Caco-2 (cell line): Measurements from ENCODE around the gene SLC46A1. TPM values are rescaled to one million over a fixed set of nuclear protein-coding genes. Genes with fewer than 3 reads are reported as not detected.

Source experiments
- BruUV-seq: library from RNA; stranded (reverse); fragments of 400-500 nt; replicated peaks from 2 replicates; lab custom pipeline; 2021; lab: Mats Ljungman, UMichigan
- CTCF ChIA-PET: fragments of 300-600 bp; sonication (Branson Sonifier 250); formaldehyde crosslinking; loops from one replicate; lab custom pipeline; 2022; ENCODE audit warnings: antibody characterized with exemption; lab: Charles Lee
- POLR2A ChIA-PET: fragments of 300-600 bp; sonication (Branson Sonifier 250); formaldehyde crosslinking; loops from one replicate; lab custom pipeline; 2022; ENCODE audit warnings: antibody characterized with exemption; lab: Charles Lee
- DNase-seq, 2 experiments: peaks; one replicate each; pipeline versions ENCODE4 v3.0.0 to v3.0.0-alpha.2; 2020 to 2022
- H3K27me3 ChIP-seq: replicated peaks from 2 replicates; pipeline ENCODE4 v1.6.0; 2011; ENCODE audit warnings: low read length; ENCODE audit not compliant: control insufficient read depth, insufficient read depth
- H3K36me3 ChIP-seq: 2 replicates; pipeline ENCODE4 v1.5.1; 2011; ENCODE audit warnings: low read length; ENCODE audit not compliant: control insufficient read depth, insufficient read depth
- H3K4me1 ChIP-seq: fragments of 250-450 bp; sonication (Bioruptor Pico); 2 replicates; pipeline ENCODE4 v1.5.1; 2020; ENCODE audit warnings: mild to moderate bottlenecking
- H3K4me3 ChIP-seq: 2 replicates; pipeline ENCODE4 v1.5.1; 2011; ENCODE audit warnings: low read depth, mild to moderate bottlenecking, control low read depth, low read length
- H3K9me3 ChIP-seq: fragments of 250-450 bp; sonication (Bioruptor Pico); 2 replicates; pipeline ENCODE4 v1.5.1; 2020; ENCODE audit warnings: mild to moderate bottlenecking, moderate library complexity
- H3K27ac Mint-ChIP-seq: one replicate; pipeline ENCODE4 v1.8.0; 2022; ENCODE audit warnings: mixed read lengths; ENCODE audit not compliant: unreplicated experiment
- H3K27me3 Mint-ChIP-seq: one replicate; pipeline ENCODE4 v1.8.0; 2022; ENCODE audit warnings: mixed read lengths; ENCODE audit not compliant: insufficient read depth, unreplicated experiment
- H3K36me3 Mint-ChIP-seq: one replicate; pipeline ENCODE4 v1.8.0; 2022; ENCODE audit warnings: mild to moderate bottlenecking, mixed read lengths; ENCODE audit not compliant: insufficient read depth, unreplicated experiment
- H3K4me1 Mint-ChIP-seq: one replicate; pipeline ENCODE4 v1.8.0; 2022; ENCODE audit warnings: low read depth, mixed read lengths; ENCODE audit not compliant: unreplicated experiment
- H3K4me3 Mint-ChIP-seq: one replicate; pipeline ENCODE4 v1.8.0; 2022; ENCODE audit warnings: mild to moderate bottlenecking, moderate library complexity, mixed read lengths; ENCODE audit not compliant: unreplicated experiment
- H3K9me3 Mint-ChIP-seq: one replicate; pipeline ENCODE4 v1.8.0; 2022; ENCODE audit warnings: mixed read lengths; ENCODE audit not compliant: unreplicated experiment
- intact Hi-C: fragments of 100-400 bp; cut with micrococcal nuclease; formaldehyde crosslinking; loops from one replicate; pipeline ENCODE4 v1.10.0; 2022; ENCODE audit not compliant: unreplicated experiment
- total RNA-seq: library from RNA; stranded (reverse); gene quantifications from 2 replicates; pipeline ENCODE4 v1.2.3, GENCODE V29; 2022
- TF ChIP-seq, protein P1 (sequence below), 2 experiments: fragments of 200-600 bp in 1 of 2; IDR thresholded peaks; 1 replicate in 1 of 2; 2 replicates in 1 of 2; pipeline versions ENCODE4 v1.5.1 to v1.8.0; 2011 to 2022; ENCODE audit warnings: antibody characterized with exemption in 1 of 2, control low read depth in 1 of 2, inconsistent platforms in 1 of 2, low read depth in 1 of 2, low read length in 1 of 2, mild to moderate bottlenecking in 1 of 2, moderate library complexity in 1 of 2; ENCODE audit not compliant: insufficient read depth in 1 of 2, severe bottlenecking in 1 of 2, unreplicated experiment in 1 of 2

The SLC46A1 gene
- total RNA-seq, 1 experiment from 2014 or later, result 114 TPM

DNA sequence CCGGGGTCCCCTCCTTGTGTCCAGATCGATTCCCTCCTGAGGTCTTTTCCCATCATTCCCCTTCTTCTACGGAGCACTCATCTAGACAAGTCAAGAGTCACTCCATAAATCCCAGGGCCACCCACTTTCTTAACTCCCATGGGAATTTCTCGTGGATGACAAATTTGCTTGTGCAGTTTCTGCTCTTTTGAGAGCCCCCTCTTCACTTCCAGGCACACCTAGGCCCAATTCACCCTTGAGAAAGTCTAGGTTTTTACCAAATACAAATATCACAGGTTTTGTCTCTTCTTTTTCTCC lies 48.2 kb downstream of the SLC46A1 start:
- TSS peak; percentile 69 for BruUV-seq
- CTCF ChIA-PET, result interaction anchor here (0.6 to 3.2 kb wide), 14 partner anchors 10 to 129 kb away, joined by 3 to 45 read pairs (median 4); partner anchors contain the start of genes IFT20, SARM1, TNFAIP1 and VTN
- Histone ChIP-seq H3K27me3 (no peaks in the 10 kb centered on the region), H3K36me3 (peaks cover 22% of the 10 kb centered on the region; the same call in 1 of the 2 replicates), H3K9me3 (no peaks in the 10 kb centered on the region), H3K4me3 (peak overlapping the region; percentile 78), H3K4me1 (peaks cover 15% of the 10 kb centered on the region)
- Mint-ChIP-seq H3K9me3 (no peaks in the 10 kb centered on the region), H3K27me3 (no peaks in the 10 kb centered on the region), H3K4me1 (peaks cover 22% of the 10 kb centered on the region), H3K36me3 (peaks cover 81% of the 10 kb centered on the region), H3K27ac (peak overlapping the region; percentile 96), H3K4me3 (peak overlapping the region; percentile 90)
- intact Hi-C loops, result loop anchor here (1.0 to 2.0 kb wide), 4 partner anchors 10 to 48 kb away; partner anchors contain the start of genes IFT20, SLC46A1 and TNFAIP1
- POLR2A ChIA-PET, result interaction anchor here (0.6 to 3.5 kb wide), 24 partner anchors 9 to 317 kb away, joined by 3 to 139 read pairs (median 6); partner anchors contain the start of genes IFT20, SARM1, SLC46A1 and TNFAIP1
- TF ChIP-seq, protein P1, sequence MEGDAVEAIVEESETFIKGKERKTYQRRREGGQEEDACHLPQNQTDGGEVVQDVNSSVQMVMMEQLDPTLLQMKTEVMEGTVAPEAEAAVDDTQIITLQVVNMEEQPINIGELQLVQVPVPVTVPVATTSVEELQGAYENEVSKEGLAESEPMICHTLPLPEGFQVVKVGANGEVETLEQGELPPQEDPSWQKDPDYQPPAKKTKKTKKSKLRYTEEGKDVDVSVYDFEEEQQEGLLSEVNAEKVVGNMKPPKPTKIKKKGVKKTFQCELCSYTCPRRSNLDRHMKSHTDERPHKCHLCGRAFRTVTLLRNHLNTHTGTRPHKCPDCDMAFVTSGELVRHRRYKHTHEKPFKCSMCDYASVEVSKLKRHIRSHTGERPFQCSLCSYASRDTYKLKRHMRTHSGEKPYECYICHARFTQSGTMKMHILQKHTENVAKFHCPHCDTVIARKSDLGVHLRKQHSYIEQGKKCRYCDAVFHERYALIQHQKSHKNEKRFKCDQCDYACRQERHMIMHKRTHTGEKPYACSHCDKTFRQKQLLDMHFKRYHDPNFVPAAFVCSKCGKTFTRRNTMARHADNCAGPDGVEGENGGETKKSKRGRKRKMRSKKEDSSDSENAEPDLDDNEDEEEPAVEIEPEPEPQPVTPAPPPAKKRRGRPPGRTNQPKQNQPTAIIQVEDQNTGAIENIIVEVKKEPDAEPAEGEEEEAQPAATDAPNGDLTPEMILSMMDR (IDR thresholded peaks at IDR 0.05; ENCODE audit: insufficient read depth in 1 of 2, low read depth in 1 of 2, low read length in 1 of 2, severe bottlenecking in 1 of 2, unreplicated experiment in 1 of 2), result no peak
- DNase-seq, result no peak

GRCh38 chr17:28357061-28357900 lies 48.7 kb downstream of the SLC46A1 start, which contains the start of gene POLDIP2:
TSS of gene POLDIP2 (minus strand) at chr17:28357527. CDS start at chr17:28357448, 79 bp downstream.
- peaks cover 22% of the 10 kb centered on the region for H3K4me1 Mint-ChIP-seq
- peak within 1 kb of the TSS; percentile 78 for H3K4me3 ChIP-seq
- H3K4me1 ChIP-seq, result peaks cover 15% of the 10 kb centered on the region
- intact Hi-C loops, result loop anchor here (1.0 to 2.0 kb wide), 3 partner anchors 22 to 49 kb away; partner anchors contain the start of genes IFT20, SLC46A1 and TNFAIP1
- peaks cover 84% of the 10 kb centered on the region for H3K36me3 Mint-ChIP-seq
- TF ChIP-seq, protein P1 (IDR thresholded peaks at IDR 0.05; ENCODE audit: insufficient read depth in 1 of 2, low read depth in 1 of 2, low read length in 1 of 2, severe bottlenecking in 1 of 2, unreplicated experiment in 1 of 2), result peak in 1 of 2 experiments; percentile 15
- H3K27ac Mint-ChIP-seq, result peak within 1 kb of the TSS; percentile 96
- no peaks in the 10 kb centered on the region for H3K9me3 Mint-ChIP-seq
- H3K4me3 Mint-ChIP-seq, result peak within 1 kb of the TSS; percentile 90
- ChIA-PET POLR2A (interaction anchor here (0.6 to 3.5 kb wide), 27 partner anchors 9 to 316 kb away, joined by 3 to 139 read pairs (median 5); partner anchors contain the start of genes IFT20, SARM1, SLC46A1 and TNFAIP1), CTCF (interaction anchor here (0.6 to 3.2 kb wide), 15 partner anchors 10 to 129 kb away, joined by 3 to 45 read pairs (median 4); partner anchors contain the start of genes IFT20, SARM1, TNFAIP1 and VTN)
- peak; percentile 99 to 100 for DNase-seq
- no peaks in the 10 kb centered on the region for H3K27me3 ChIP-seq
- H3K9me3 ChIP-seq, result no peaks in the 10 kb centered on the region
- no TSS peak for BruUV-seq
- no peaks in the 10 kb centered on the region for H3K27me3 Mint-ChIP-seq
- H3K36me3 ChIP-seq, result peaks cover 22% of the 10 kb centered on the region; the same call in 1 of the 2 replicates

- H3K4me1 ChIP-seq, result peaks cover 22% of the 10 kb centered on the region
These were observed 55.7 kb downstream of the SLC46A1 start for GRCh38 chr17:28350271-28350670.

More at GRCh38 chr17:28350271-28350670, 55.7 kb downstream of the SLC46A1 start:
- H3K27ac Mint-ChIP-seq, result peak overlapping the region; percentile 10
- intact Hi-C loops, result no loop called here
- no peaks in the 10 kb centered on the region for H3K27me3 Mint-ChIP-seq
- CTCF ChIA-PET, result no interaction called here
- POLR2A ChIA-PET, result interaction anchor here (2.8 kb wide), 1 partner anchor 14 kb away, joined by 8 read pairs; the partner anchor contains the start of gene TNFAIP1
- no peak overlapping the region for H3K4me3 Mint-ChIP-seq
- no peak for DNase-seq
- peaks cover 100% of the 10 kb centered on the region for H3K36me3 Mint-ChIP-seq
- peaks cover 8% of the 10 kb centered on the region for H3K4me1 Mint-ChIP-seq
- BruUV-seq, result no TSS peak
- no peaks in the 10 kb centered on the region for H3K9me3 Mint-ChIP-seq
- no peaks in the 10 kb centered on the region for H3K27me3 ChIP-seq
- TF ChIP-seq, protein P1 (IDR thresholded peaks at IDR 0.05; ENCODE audit: insufficient read depth in 1 of 2, low read depth in 1 of 2, low read length in 1 of 2, severe bottlenecking in 1 of 2, unreplicated experiment in 1 of 2), result no peak
- H3K36me3 ChIP-seq, result peaks cover 35% of the 10 kb centered on the region
- no peaks in the 10 kb centered on the region for H3K9me3 ChIP-seq
- no peak overlapping the region for H3K4me3 ChIP-seq
